ENCODE measurements around the gene ECHDC1.

The ECHDC1 gene

DNA sequence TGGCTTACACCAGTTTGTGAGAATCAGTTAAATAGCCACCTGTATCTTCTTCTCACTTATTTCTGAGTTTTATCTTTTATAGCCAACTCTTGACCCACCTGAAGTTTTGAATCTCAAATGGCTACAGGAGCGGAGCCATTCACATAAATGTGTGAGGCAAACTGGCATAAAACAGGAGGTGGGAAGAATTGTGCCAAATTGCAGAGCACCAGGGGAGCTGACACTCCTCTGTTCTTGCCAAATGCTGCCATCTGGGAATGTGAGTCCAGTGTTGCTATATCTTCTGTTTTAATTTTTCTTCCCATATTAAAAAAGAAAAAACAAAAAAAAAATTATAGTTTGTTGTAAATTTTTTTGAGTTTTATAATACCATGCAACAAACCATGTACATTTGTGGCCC lies 93.8 kb downstream of the ECHDC1 start:
- DNase-seq (ENCODE audit: low read depth, low spot score): no peak

GRCh38 chr6:127247114-127248096 lies 96.0 kb downstream of the ECHDC1 start:
- no peak overlapping the region for H3K4me3 ChIP-seq (ENCODE audit: low read length)
- no peak for DNase-seq (ENCODE audit: low read depth, low spot score)

More for the DNA sequence above, 93.8 kb downstream of the ECHDC1 start:
- H3K4me3 ChIP-seq (ENCODE audit: low read length): no peak overlapping the region

- no peak for DNase-seq (ENCODE audit: low read depth, low spot score)
- H3K4me3 ChIP-seq (ENCODE audit: low read length): no peak overlapping the region
These were observed 99.9 kb downstream of the ECHDC1 start for GRCh38 chr6:127243501-127243900.
